Right lobe of liver (tissue), 4 donors: Measurements from ENCODE around the gene ANKRD34B.

Experiments
- POLR2A ChIP-seq: fragments of 450-650 bp; IDR thresholded peaks from one replicate; pipeline ENCODE4 v1.6.1; 2017; ENCODE audit warnings: antibody characterized with exemption, mild to moderate bottlenecking
- TF ChIP-seq, protein P1 (sequence below), 4 donors: fragments of 200-600 bp in 3 of 4; fragments of 450-650 bp in 1 of 4; IDR thresholded peaks; one replicate each; pipeline versions ENCODE4 v1.5.1 to v1.8.0; 2016 to 2022; ENCODE audit warnings: antibody characterized with exemption in 4 of 4, mild to moderate bottlenecking in 2 of 4
- donor health status: DM: no; HTN: no; CAD: no.
- donor health status: DM: no; HTN: no; CAD: no.
- donor health status: DM: no; HTN: yes; CAD: no.

DNA sequence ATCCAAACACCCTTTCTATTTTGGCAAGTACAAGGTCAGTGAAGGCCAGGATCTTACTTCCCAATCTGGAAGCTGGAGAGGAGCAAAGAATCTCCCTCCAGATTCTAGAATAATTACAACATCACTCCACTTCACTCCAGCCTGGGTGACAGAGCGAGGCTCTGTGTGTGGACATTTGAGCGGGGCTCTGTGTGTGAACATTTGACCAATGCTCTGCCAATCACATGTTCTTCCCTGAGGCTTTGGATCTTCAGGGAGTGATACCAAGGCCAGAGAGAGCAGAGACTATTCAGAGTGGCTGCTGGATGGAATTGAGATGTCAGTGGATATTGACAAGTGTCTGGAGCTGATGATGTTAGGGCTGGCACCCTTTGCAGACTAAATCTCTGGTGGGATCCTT is 24.7 kb upstream of the ANKRD34B start:
- TF ChIP-seq, protein P1, sequence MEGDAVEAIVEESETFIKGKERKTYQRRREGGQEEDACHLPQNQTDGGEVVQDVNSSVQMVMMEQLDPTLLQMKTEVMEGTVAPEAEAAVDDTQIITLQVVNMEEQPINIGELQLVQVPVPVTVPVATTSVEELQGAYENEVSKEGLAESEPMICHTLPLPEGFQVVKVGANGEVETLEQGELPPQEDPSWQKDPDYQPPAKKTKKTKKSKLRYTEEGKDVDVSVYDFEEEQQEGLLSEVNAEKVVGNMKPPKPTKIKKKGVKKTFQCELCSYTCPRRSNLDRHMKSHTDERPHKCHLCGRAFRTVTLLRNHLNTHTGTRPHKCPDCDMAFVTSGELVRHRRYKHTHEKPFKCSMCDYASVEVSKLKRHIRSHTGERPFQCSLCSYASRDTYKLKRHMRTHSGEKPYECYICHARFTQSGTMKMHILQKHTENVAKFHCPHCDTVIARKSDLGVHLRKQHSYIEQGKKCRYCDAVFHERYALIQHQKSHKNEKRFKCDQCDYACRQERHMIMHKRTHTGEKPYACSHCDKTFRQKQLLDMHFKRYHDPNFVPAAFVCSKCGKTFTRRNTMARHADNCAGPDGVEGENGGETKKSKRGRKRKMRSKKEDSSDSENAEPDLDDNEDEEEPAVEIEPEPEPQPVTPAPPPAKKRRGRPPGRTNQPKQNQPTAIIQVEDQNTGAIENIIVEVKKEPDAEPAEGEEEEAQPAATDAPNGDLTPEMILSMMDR (IDR thresholded peaks at IDR 0.05), result no peak
- no peak for TF ChIP-seq POLR2A
